Cardiac muscle cell (in vitro differentiated cells and primary cell): ENCODE measurements around the gene KRI1. TPM values are rescaled to one million over a fixed set of nuclear protein-coding genes. Genes with fewer than 3 reads are reported as not detected.

Experiments used
- DNase-seq, 2 donors: peaks; one replicate each; pipeline versions ENCODE4 v3.0.0 to v3.0.0-alpha.2; 2010 to 2017; ENCODE audit warnings: low read depth in 1 of 2, low spot score in 1 of 2
- H3K27ac ChIP-seq: fragments of 200-600 bp; sonication (generic); 2 replicates; pipeline ENCODE4 v1.5.1; 2016
- H3K27me3 ChIP-seq: fragments of 200-600 bp; sonication (generic); 2 replicates; pipeline ENCODE4 v1.6.0; 2016; ENCODE audit warnings: control low read depth
- H3K36me3 ChIP-seq: fragments of 200-600 bp; sonication (generic); 2 replicates; pipeline ENCODE4 v1.5.1; 2016; ENCODE audit warnings: control low read depth
- H3K4me1 ChIP-seq: fragments of 200-600 bp; sonication (generic); 2 replicates; pipeline ENCODE4 v1.8.1; 2017; ENCODE audit warnings: low read depth, mild to moderate bottlenecking, mixed run types
- H3K4me3 ChIP-seq: fragments of 200-600 bp; sonication (generic); 2 replicates; pipeline ENCODE4 v1.5.1; 2016; ENCODE audit warnings: mild to moderate bottlenecking
- H3K9me3 ChIP-seq: fragments of 200-600 bp; sonication (generic); 2 replicates; pipeline ENCODE4 v1.5.1; 2017; ENCODE audit warnings: low read depth, mild to moderate bottlenecking, control low read depth
- polyA plus RNA-seq: library from polyadenylated mRNA; unstranded; fragments of >200 nt; fragmentation: Nextera tagmentation; extraction: Ambion mirVana; gene quantifications from 2 replicates; pipeline ENCODE4 v1.2.1, GENCODE V29; 2016
- total RNA-seq: library from RNA; depleted of rRNA; stranded (reverse); fragments of >200 nt; gene quantifications from 2 replicates; pipeline ENCODE4 v1.2.3, GENCODE V29; 2016
- TF ChIP-seq, protein P1 (sequence below): IDR thresholded peaks from 2 replicates; pipeline ENCODE4 v1.5.1; 2012; ENCODE audit warnings: low read depth, mild to moderate bottlenecking, low read length

The KRI1 gene
- total and polyA plus RNA-seq, 2 experiments from 2014 or later: 26.1 to 28.3 TPM

DNA sequence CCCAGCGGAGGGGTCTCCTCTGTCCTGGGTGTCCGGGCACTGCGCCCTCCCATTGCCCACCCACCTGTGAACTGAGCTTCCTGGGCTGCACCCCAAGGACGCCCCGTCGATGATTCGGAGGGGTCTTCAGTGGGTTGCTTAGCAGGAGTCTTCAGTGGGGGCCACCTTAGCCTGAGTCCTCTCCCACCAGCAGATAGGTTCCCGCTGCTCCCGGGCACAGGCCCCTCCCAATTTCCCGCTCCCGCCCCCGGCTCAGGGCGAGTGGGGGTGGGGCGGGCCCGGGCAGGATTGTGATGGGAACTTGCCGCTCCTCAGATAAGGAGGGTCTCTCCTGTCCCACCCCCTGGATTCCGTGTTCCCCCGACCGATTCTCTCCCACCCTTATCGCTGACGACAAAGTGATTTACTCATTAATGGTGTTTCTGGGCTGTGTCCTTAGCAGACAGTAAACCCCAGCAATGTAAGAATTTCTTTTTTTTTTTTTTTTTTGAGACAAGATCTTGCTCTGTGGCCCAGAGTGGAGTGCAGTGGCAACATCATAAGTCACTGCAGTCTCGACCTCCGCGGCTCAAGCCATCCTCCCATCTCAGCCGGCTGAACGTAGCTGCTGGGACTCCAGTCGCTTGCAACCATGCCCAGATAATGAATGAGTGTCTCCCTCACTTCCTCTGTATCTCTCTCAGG lies 47.9 kb downstream of the KRI1 start:
- Histone ChIP-seq H3K36me3 (no peaks in the 10 kb centered on the region), H3K4me1 (no peaks in the 10 kb centered on the region), H3K27me3 (peaks cover 62% of the 10 kb centered on the region), H3K9me3 (no peaks in the 10 kb centered on the region), H3K4me3 (peak overlapping the region; percentile 25), H3K27ac (no peak overlapping the region)
- TF ChIP-seq, protein P1, sequence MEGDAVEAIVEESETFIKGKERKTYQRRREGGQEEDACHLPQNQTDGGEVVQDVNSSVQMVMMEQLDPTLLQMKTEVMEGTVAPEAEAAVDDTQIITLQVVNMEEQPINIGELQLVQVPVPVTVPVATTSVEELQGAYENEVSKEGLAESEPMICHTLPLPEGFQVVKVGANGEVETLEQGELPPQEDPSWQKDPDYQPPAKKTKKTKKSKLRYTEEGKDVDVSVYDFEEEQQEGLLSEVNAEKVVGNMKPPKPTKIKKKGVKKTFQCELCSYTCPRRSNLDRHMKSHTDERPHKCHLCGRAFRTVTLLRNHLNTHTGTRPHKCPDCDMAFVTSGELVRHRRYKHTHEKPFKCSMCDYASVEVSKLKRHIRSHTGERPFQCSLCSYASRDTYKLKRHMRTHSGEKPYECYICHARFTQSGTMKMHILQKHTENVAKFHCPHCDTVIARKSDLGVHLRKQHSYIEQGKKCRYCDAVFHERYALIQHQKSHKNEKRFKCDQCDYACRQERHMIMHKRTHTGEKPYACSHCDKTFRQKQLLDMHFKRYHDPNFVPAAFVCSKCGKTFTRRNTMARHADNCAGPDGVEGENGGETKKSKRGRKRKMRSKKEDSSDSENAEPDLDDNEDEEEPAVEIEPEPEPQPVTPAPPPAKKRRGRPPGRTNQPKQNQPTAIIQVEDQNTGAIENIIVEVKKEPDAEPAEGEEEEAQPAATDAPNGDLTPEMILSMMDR: no peak
- DNase-seq: peak in 1 of 2 donors; percentile 27

GRCh38 chr19:10517361-10517759 lies 48.5 kb downstream of the KRI1 start, which contains the start of gene S1PR5:
Gene S1PR5, minus strand, starts transcription at chr19:10517447. Its CDS starts 2,436 bp downstream, at chr19:10515011.
- Histone ChIP-seq H3K27ac (no peak within 1 kb of the TSS), H3K4me1 (no peaks in the 10 kb centered on the region), H3K9me3 (no peaks in the 10 kb centered on the region), H3K4me3 (peak within 1 kb of the TSS; percentile 25), H3K27me3 (peaks cover 67% of the 10 kb centered on the region), H3K36me3 (no peaks in the 10 kb centered on the region)
- peak in 1 of 2 donors; percentile 38 for DNase-seq
- TF ChIP-seq, protein P1: no peak

- H3K9me3 ChIP-seq: no peaks in the 10 kb centered on the region
- H3K36me3 ChIP-seq: no peaks in the 10 kb centered on the region
- H3K4me1 ChIP-seq: no peaks in the 10 kb centered on the region
- peak overlapping the region; percentile 25 for H3K4me3 ChIP-seq
- H3K27ac ChIP-seq: no peak overlapping the region
- TF ChIP-seq, protein P1: no peak
- DNase-seq: no peak
- peaks cover 71% of the 10 kb centered on the region for H3K27me3 ChIP-seq
Observed at GRCh38 chr19:10516671-10517286, 49.0 kb downstream of the KRI1 start.

- TF ChIP-seq, protein P1: no peak
- peaks cover 73% of the 10 kb centered on the region for H3K27me3 ChIP-seq
- DNase-seq: no peak
- no peaks in the 10 kb centered on the region for H3K36me3 ChIP-seq
- no peaks in the 10 kb centered on the region for H3K4me1 ChIP-seq
- no peak overlapping the region for H3K4me3 ChIP-seq
- H3K9me3 ChIP-seq: no peaks in the 10 kb centered on the region
- H3K27ac ChIP-seq: no peak overlapping the region
Observed at GRCh38 chr19:10516064-10516385, 49.8 kb downstream of the KRI1 start.

DNA sequence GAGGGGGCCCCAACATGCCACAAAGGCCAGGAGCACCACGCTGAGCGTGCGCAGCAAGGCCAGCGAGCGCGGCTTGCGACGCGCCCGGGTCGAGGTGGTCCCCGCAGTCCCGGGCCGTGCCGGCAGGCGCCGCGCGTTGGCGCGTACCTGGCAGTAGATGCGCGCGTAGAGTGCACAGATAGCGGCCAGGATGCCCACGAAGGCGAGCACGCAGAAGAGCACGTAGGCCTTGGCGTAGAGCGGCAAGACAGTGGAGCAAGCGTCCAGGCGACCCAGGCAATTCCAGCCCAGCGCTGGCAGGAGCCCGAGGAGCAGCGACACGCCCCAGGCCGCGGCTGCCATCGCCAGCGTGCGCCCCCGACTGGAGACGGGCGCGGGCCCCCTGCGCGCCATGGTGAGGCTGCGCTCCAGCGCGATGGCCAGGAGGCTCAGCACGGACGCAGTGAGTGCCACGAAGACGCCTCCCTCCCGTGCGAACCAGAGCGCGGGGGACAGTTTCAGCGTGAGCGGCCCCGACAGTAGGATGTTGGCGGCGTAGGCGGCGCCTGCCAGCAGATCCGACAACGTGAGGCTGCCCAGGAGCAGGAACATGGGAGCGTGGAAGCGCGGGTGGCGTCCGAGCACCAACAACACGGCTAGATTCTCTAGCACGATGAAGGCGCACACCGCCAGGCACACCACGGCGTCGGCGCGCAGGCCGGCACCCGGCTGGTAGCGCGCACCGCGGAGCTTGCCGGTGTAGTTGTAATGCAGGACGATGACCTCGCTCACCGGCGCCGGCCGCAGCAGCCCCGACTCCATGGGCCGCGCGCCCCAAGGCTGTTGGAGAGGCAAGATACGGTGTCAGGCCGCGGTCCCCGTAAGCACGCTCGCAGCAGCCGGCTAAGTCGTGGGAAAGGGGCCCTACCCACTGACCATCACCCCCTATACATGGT lies 51.3 kb downstream of the KRI1 start:
- TF ChIP-seq, protein P1: no peak
- Histone ChIP-seq H3K4me3 (peak overlapping the region; percentile 8), H3K27me3 (peaks cover 73% of the 10 kb centered on the region), H3K4me1 (peaks cover 7% of the 10 kb centered on the region), H3K36me3 (no peaks in the 10 kb centered on the region), H3K27ac (no peak overlapping the region), H3K9me3 (no peaks in the 10 kb centered on the region)
- peak in 1 of 2 donors; percentile 23 for DNase-seq
